OCI-LY7 (cell line): ENCODE results near the gene IL32.

Experiments
- CTCF ChIP-seq: fragments of 200-600 bp; sonication (generic); conservative IDR thresholded peaks from 2 replicates; pipeline ENCODE4 v1.5.1; 2014; ENCODE audit warnings: mild to moderate bottlenecking, antibody characterized with exemption, low read length, moderate library complexity, mixed read lengths
- EZH2phosphoT487 ChIP-seq: fragments of 200-600 bp; sonication (generic); IDR thresholded peaks from 2 replicates; pipeline ENCODE4 v1.6.1; 2018; ENCODE audit warnings: low read depth, borderline replicate concordance, mild to moderate bottlenecking, mixed run types, antibody characterized with exemption, low read length, moderate library complexity, mixed read lengths

GRCh38 chr16:3113765-3114479, 48.5 kb downstream of the IL32 start:
- peak; percentile 35; the same call in 1 of the 2 replicates for TF ChIP-seq CTCF
- no peak for TF ChIP-seq EZH2phosphoT487
